ENCODE measurements around the gene HERC3. TPM values are rescaled to one million over a fixed set of nuclear protein-coding genes. Genes with fewer than 3 reads are reported as not detected.

The HERC3 gene
- total RNA-seq, 1 experiment from 2014 or later: 16.9 TPM

DNA sequence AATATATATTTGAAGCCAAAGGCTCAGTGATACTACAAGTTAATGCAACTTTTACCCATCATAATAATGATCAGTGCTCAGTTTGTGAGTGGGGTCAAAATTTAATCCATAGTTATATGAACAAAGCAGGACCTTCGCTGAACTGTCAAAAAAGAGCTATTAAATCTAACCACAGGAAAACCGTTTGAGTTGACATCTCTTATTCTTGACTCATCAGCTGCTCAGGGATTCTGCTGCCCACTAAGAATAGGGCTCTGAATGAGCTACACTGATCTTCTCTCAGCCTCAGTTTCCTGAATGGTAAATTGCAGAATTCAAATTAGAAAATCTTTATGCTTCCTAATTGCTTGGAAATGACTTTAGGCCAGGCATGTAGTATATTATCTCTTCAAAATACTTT lies 150.3 kb downstream of the HERC3 start:
- no peaks in the 10 kb centered on the region for H3F3A ChIP-seq (ENCODE audit: insufficient read depth, low read depth)
- H4K20me1 ChIP-seq (ENCODE audit: insufficient read depth): no peaks in the 10 kb centered on the region
- intact Hi-C loops (cut with micrococcal nuclease; ENCODE audit: unreplicated experiment): no loop called here
- ChIA-PET CTCF (no interaction called here), POLR2A (ENCODE audit: unreplicated experiment) (no interaction called here)
- no peak overlapping the region for H3K4me3 ChIP-seq
- no peaks in the 10 kb centered on the region for H3K9me2 ChIP-seq (ENCODE audit: insufficient read depth)
- H3K4me1 ChIP-seq (replicated peaks; ENCODE audit: insufficient read depth): no peaks in the 10 kb centered on the region
- BruUV-seq (replicated peaks): no TSS peak
- no peaks in the 10 kb centered on the region for H3K27me3 ChIP-seq (ENCODE audit: insufficient read depth, low read depth)
- H3K27ac ChIP-seq: no peak overlapping the region
- H3K4me2 ChIP-seq: no peak overlapping the region
- H2AFZ ChIP-seq: no peak overlapping the region
- H3K9me3 ChIP-seq (ENCODE audit: insufficient read depth, low read depth): no peaks in the 10 kb centered on the region
- H3K79me2 ChIP-seq (ENCODE audit: low read depth): no peaks in the 10 kb centered on the region
- no peaks in the 10 kb centered on the region for H3K36me3 ChIP-seq (ENCODE audit: low read depth)
- DNase-seq: no peak
- TF ChIP-seq EZH2 (IDR thresholded peaks at IDR 0.05; ENCODE audit: low read depth): no peak
- TF ChIP-seq, protein P1, sequence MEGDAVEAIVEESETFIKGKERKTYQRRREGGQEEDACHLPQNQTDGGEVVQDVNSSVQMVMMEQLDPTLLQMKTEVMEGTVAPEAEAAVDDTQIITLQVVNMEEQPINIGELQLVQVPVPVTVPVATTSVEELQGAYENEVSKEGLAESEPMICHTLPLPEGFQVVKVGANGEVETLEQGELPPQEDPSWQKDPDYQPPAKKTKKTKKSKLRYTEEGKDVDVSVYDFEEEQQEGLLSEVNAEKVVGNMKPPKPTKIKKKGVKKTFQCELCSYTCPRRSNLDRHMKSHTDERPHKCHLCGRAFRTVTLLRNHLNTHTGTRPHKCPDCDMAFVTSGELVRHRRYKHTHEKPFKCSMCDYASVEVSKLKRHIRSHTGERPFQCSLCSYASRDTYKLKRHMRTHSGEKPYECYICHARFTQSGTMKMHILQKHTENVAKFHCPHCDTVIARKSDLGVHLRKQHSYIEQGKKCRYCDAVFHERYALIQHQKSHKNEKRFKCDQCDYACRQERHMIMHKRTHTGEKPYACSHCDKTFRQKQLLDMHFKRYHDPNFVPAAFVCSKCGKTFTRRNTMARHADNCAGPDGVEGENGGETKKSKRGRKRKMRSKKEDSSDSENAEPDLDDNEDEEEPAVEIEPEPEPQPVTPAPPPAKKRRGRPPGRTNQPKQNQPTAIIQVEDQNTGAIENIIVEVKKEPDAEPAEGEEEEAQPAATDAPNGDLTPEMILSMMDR (conservative IDR thresholded peaks at IDR 0.05): no peak

DNA sequence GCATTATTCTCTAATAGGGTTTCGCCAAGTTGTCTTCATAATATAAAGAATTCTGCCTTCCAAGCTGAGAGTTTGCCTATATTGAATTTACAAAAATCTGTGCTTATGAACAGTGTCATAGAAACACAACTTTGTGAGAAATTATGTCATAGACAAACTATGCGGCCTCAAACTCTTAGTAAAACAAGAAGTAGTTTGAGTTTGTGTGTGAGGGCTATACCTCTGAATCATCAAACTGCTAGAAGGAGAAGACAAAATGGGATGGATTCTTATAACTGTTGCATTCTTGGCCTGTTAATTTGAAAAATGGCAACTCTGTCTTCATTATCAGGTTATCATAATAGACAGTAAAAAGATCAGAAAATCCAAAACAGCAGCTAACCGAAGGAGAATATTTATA lies 151.4 kb downstream of the HERC3 start:
- CTCF ChIA-PET: no interaction called here
- TF ChIP-seq EZH2 (IDR thresholded peaks at IDR 0.05; ENCODE audit: low read depth): no peak
- TF ChIP-seq, protein P1 (conservative IDR thresholded peaks at IDR 0.05): no peak
- Histone ChIP-seq H3K9me3 (ENCODE audit: insufficient read depth, low read depth) (no peaks in the 10 kb centered on the region), H3K9me2 (ENCODE audit: insufficient read depth) (no peaks in the 10 kb centered on the region), H3K4me2 (no peak overlapping the region), H3K4me3 (no peak overlapping the region), H3K27ac (no peak overlapping the region), H3K36me3 (ENCODE audit: low read depth) (no peaks in the 10 kb centered on the region), H4K20me1 (ENCODE audit: insufficient read depth) (no peaks in the 10 kb centered on the region), H2AFZ (no peak overlapping the region), H3K79me2 (ENCODE audit: low read depth) (no peaks in the 10 kb centered on the region), H3K27me3 (ENCODE audit: insufficient read depth, low read depth) (no peaks in the 10 kb centered on the region), H3F3A (ENCODE audit: insufficient read depth, low read depth) (no peaks in the 10 kb centered on the region), H3K4me1 (replicated peaks; ENCODE audit: insufficient read depth) (no peaks in the 10 kb centered on the region)
- intact Hi-C loops (cut with micrococcal nuclease; ENCODE audit: unreplicated experiment): no loop called here
- POLR2A ChIA-PET (ENCODE audit: unreplicated experiment): no interaction called here
- no TSS peak for BruUV-seq (replicated peaks)
- DNase-seq: no peak

DNA sequence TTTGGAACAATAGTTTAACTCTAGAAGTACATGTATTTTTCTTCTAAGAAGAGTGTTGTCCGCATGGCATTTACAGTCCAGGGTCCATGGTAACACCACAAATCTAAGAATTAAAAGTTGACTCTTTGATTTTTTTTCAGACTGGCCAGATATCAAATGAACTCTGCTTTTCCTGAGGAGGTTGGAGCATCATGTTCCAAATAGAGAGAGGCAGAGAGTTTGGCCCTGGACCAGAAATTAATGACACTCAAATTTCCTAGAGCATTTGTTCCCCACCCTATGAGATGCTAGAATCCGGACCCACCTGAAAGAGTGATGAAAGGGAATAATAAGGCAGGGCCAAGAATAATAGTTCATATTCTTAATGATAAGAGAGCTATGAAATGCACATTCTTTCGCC lies 152.3 kb downstream of the HERC3 start:
- BruUV-seq (replicated peaks): no TSS peak
- H3K27ac ChIP-seq: no peak overlapping the region
- no peaks in the 10 kb centered on the region for H3K9me3 ChIP-seq (ENCODE audit: insufficient read depth, low read depth)
- H3K79me2 ChIP-seq (ENCODE audit: low read depth): no peaks in the 10 kb centered on the region
- no peaks in the 10 kb centered on the region for H4K20me1 ChIP-seq (ENCODE audit: insufficient read depth)
- TF ChIP-seq, protein P1 (conservative IDR thresholded peaks at IDR 0.05): no peak
- no peak for TF ChIP-seq EZH2 (IDR thresholded peaks at IDR 0.05; ENCODE audit: low read depth)
- H3F3A ChIP-seq (ENCODE audit: insufficient read depth, low read depth): no peaks in the 10 kb centered on the region
- no peaks in the 10 kb centered on the region for H3K36me3 ChIP-seq (ENCODE audit: low read depth)
- intact Hi-C loops (cut with micrococcal nuclease; ENCODE audit: unreplicated experiment): no loop called here
- H3K4me1 ChIP-seq (replicated peaks; ENCODE audit: insufficient read depth): no peaks in the 10 kb centered on the region
- H3K27me3 ChIP-seq (ENCODE audit: insufficient read depth, low read depth): no peaks in the 10 kb centered on the region
- CTCF ChIA-PET: no interaction called here
- H3K4me2 ChIP-seq: no peak overlapping the region
- no peak overlapping the region for H3K4me3 ChIP-seq
- H3K9me2 ChIP-seq (ENCODE audit: insufficient read depth): no peaks in the 10 kb centered on the region
- DNase-seq: no peak
- POLR2A ChIA-PET (ENCODE audit: unreplicated experiment): no interaction called here
- no peak overlapping the region for H2AFZ ChIP-seq
